HepG2 (cell line): Measurements from ENCODE around the gene TMEM100. TPM values are rescaled to one million over a fixed set of nuclear protein-coding genes. Genes with fewer than 3 reads are reported as not detected.

Experiments used
- ARID5B ChIP-seq: IDR thresholded peaks from 2 replicates; pipeline ENCODE4 v1.4.0; 2020; ENCODE audit warnings: mild to moderate bottlenecking, missing genetic modification reagents
- ATF3 ChIP-seq: sonication (generic); formaldehyde crosslinking; IDR thresholded peaks from 2 replicates; pipeline ENCODE4 v1.4.0; 2020; ENCODE audit warnings: missing genetic modification reagents
- BCLAF1 ChIP-seq: fragments of 450-650 bp; IDR thresholded peaks from 2 replicates; pipeline ENCODE4 v1.6.1; 2017; ENCODE audit warnings: mild to moderate bottlenecking
- CEBPB ChIP-seq: IDR thresholded peaks from 2 replicates; pipeline ENCODE4 v1.6.1; 2011; ENCODE audit warnings: low read depth, low read length, improper control_type of control experiment, borderline replicate concordance
- CEBPG ChIP-seq: IDR thresholded peaks from 2 replicates; pipeline ENCODE4 v1.6.1; 2016
- EP300 ChIP-seq, 3 experiments: sonication (generic) in 1 of 3; formaldehyde crosslinking in 1 of 3; IDR thresholded peaks; 2 replicates each; pipeline versions ENCODE4 v1.5.1 to v1.6.1; 2011 to 2020; ENCODE audit warnings: low read depth in 2 of 3, low read length in 2 of 3, borderline replicate concordance in 1 of 3, improper control_type of control experiment in 1 of 3, mild to moderate bottlenecking in 1 of 3, missing genetic modification reagents in 1 of 3, moderate library complexity in 1 of 3
- FOSL1 ChIP-seq: sonication (generic); formaldehyde crosslinking; IDR thresholded peaks from 2 replicates; pipeline ENCODE4 v1.9.0; 2021; ENCODE audit warnings: missing genetic modification reagents, borderline replicate concordance
- FOSL2 ChIP-seq: sonication (generic); formaldehyde crosslinking; IDR thresholded peaks from 2 replicates; pipeline ENCODE4 v1.4.0; 2020; ENCODE audit warnings: missing genetic modification reagents
- GATAD2A ChIP-seq: IDR thresholded peaks from 2 replicates; pipeline ENCODE4 v1.6.1; 2016
- IKZF4 ChIP-seq: sonication (generic); formaldehyde crosslinking; IDR thresholded peaks from 2 replicates; pipeline ENCODE4 v1.5.1; 2020; ENCODE audit warnings: borderline replicate concordance, mild to moderate bottlenecking, low read depth, missing genetic modification reagents; ENCODE audit errors: not compliant biosample characterization
- JUNB ChIP-seq: sonication (generic); formaldehyde crosslinking; IDR thresholded peaks from 2 replicates; pipeline ENCODE4 v1.8.0; 2022; ENCODE audit warnings: missing genetic modification reagents, mild to moderate bottlenecking, borderline replicate concordance
- JUND ChIP-seq: sonication (generic); formaldehyde crosslinking; IDR thresholded peaks from 2 replicates; pipeline ENCODE4 v1.8.0; 2022; ENCODE audit warnings: mild to moderate bottlenecking, missing genetic modification reagents
- NFE2 ChIP-seq: sonication (generic); formaldehyde crosslinking; IDR thresholded peaks from 2 replicates; pipeline ENCODE4 v1.4.0; 2020; ENCODE audit warnings: missing genetic modification reagents
- NR2F1 ChIP-seq, 2 experiments: fragments of 450-650 bp in 1 of 2; formaldehyde crosslinking in 1 of 2; IDR thresholded peaks; 2 replicates each; pipeline versions ENCODE4 v1.5.0 to v1.6.1; 2016 to 2020; ENCODE audit warnings: mild to moderate bottlenecking in 1 of 2, missing compliant biosample characterization in 1 of 2, missing genetic modification reagents in 1 of 2, moderate library complexity in 1 of 2
- PPARG ChIP-seq: conservative IDR thresholded peaks from 2 replicates; pipeline ENCODE4 v1.6.1; 2016; ENCODE audit warnings: missing biosample characterization, missing genetic modification reagents
- RNF2 ChIP-seq: fragments of 450-650 bp; conservative IDR thresholded peaks from 2 replicates; pipeline ENCODE4 v1.6.1; 2016; ENCODE audit warnings: low read depth
- SAP130 ChIP-seq: IDR thresholded peaks from 2 replicates; pipeline ENCODE4 v1.6.1; 2016; ENCODE audit warnings: low read depth
- SMAD3 ChIP-seq: sonication (generic); formaldehyde crosslinking; IDR thresholded peaks from 2 replicates; pipeline ENCODE4 v1.4.0; 2020; ENCODE audit warnings: missing genetic modification reagents
- SOX5 ChIP-seq: IDR thresholded peaks from 2 replicates; pipeline ENCODE4 v1.6.1; 2016; ENCODE audit warnings: borderline replicate concordance
- ZNF460 ChIP-seq: sonication (generic); formaldehyde crosslinking; IDR thresholded peaks from 2 replicates; pipeline ENCODE4 v1.5.1; 2020; ENCODE audit warnings: missing genetic modification reagents, mild to moderate bottlenecking, borderline replicate concordance
- ZNF644 ChIP-seq: IDR thresholded peaks from 2 replicates; pipeline ENCODE4 v1.6.1; 2016; ENCODE audit warnings: low read depth
- ZUFSP ChIP-seq: sonication (generic); formaldehyde crosslinking; IDR thresholded peaks from 2 replicates; pipeline ENCODE4 v1.9.0; 2021; ENCODE audit warnings: missing genetic modification reagents, mild to moderate bottlenecking, borderline replicate concordance
- polyA plus RNA-seq, 8 experiments: library from polyadenylated mRNA; depleted of rRNA in 3 of 8; stranded (reverse) in 7 of 8; unstranded in 1 of 8; fragments of >200 nt; fragmentation: Illumina TruSeq in 4 of 8; extraction: Trizol in 4 of 8; gene quantifications; 2 replicates each; pipeline versions ENCODE4 v1.2.1 to v1.2.3, GENCODE V29; 2011 to 2016; ENCODE audit warnings: low read depth in 4 of 8, missing spikeins in 1 of 8, mixed read lengths in 1 of 8; ENCODE audit not compliant: insufficient read depth in 1 of 8
- total RNA-seq, 5 experiments: library from RNA; depleted of rRNA; stranded (reverse); fragments of >200 nt; fragmentation: Illumina TruSeq; extraction: Trizol; gene quantifications; 2 replicates each; pipeline ENCODE4 v1.2.3, GENCODE V29; 2016; ENCODE audit warnings: low read depth in 1 of 5

TMEM100 gene
- total and polyA plus RNA-seq, 2 of the 13 experiments (the other 11 are each of a cell fraction or from before 2014, with no cell fraction given), result not detected

GRCh38 chr17:55743103-55743679, 20.5 kb upstream of the TMEM100 start (continued):
- TF ChIP-seq NR2F1 (CRISPR knock-in tag; IDR thresholded peaks at IDR 0.05), result no peak
- TF ChIP-seq JUND (CRISPR knock-in tag), result peak; percentile 87
- TF ChIP-seq EP300 (IDR thresholded peaks at IDR 0.05; ENCODE audit: low read depth in 2 of 2, low read length in 2 of 2), result peak in 1 of 2 experiments; percentile 50; a peak in 2 of 4 replicates
- no peak for TF ChIP-seq EP300 (CRISPR knock-in tag; IDR thresholded peaks at IDR 0.05; ENCODE audit: borderline replicate concordance)
- 0 out of 2 replicates have a peak, but pooled peaks have one; percentile 50 for TF ChIP-seq JUNB
- TF ChIP-seq GATAD2A (CRISPR knock-in tag), result peak; percentile 42
- peak; percentile 83; the same call in 1 of the 2 replicates for TF ChIP-seq ZNF644
- TF ChIP-seq SAP130 (CRISPR knock-in tag), result peak; percentile 54
- TF ChIP-seq SOX5, result peak; percentile 57; the same call in 1 of the 2 replicates
- TF ChIP-seq ARID5B (CRISPR knock-in tag), result peak; percentile 80; the same call in 1 of the 2 replicates
- no peak for TF ChIP-seq ZNF460 (CRISPR knock-in tag)
- TF ChIP-seq IKZF4, result no peak
- TF ChIP-seq FOSL2 (CRISPR knock-in tag), result peak; percentile 99
- no peak for TF ChIP-seq NFE2
- TF ChIP-seq RNF2, result no peak
- peak; percentile 62; the same call in 1 of the 2 replicates for TF ChIP-seq SMAD3 (CRISPR knock-in tag)
- peak; percentile 89 for TF ChIP-seq CEBPG (CRISPR knock-in tag)
- TF ChIP-seq ATF3 (CRISPR knock-in tag), result peak; percentile 63; the same call in 1 of the 2 replicates
- no peak for TF ChIP-seq BCLAF1
- peak; percentile 77; the same call in 1 of the 2 replicates for TF ChIP-seq FOSL1 (CRISPR knock-in tag)
- TF ChIP-seq CEBPB, result peak; percentile 83
- TF ChIP-seq ZUFSP (CRISPR knock-in tag), result no peak
- 0 out of 2 replicates have a peak, but pooled peaks have one; percentile 13 for TF ChIP-seq PPARG (CRISPR knock-in tag)
